Ovary (tissue), 3 donors: ENCODE results near the gene U2AF1.
"Not testable (repeated sequence)": the region's sequence is repeated elsewhere in the genome, so short reads cannot be mapped to it uniquely, and the experiment has no call there.

Experiments
- POLR2A ChIP-seq: fragments of 450-650 bp; IDR thresholded peaks from one replicate; pipeline ENCODE4 v1.6.1; 2017; ENCODE audit warnings: antibody characterized with exemption, mild to moderate bottlenecking, moderate library complexity
- TF ChIP-seq, protein P1 (sequence below), 3 donors: fragments of 450-650 bp in 2 of 3; fragments of 200-600 bp in 1 of 3; IDR thresholded peaks; one replicate each; pipeline versions ENCODE4 v1.5.1 to v1.8.0; 2016 to 2022; ENCODE audit warnings: antibody characterized with exemption in 3 of 3, mild to moderate bottlenecking in 1 of 3
- donor health status: DM: no; HTN: no; CAD: no.

DNA sequence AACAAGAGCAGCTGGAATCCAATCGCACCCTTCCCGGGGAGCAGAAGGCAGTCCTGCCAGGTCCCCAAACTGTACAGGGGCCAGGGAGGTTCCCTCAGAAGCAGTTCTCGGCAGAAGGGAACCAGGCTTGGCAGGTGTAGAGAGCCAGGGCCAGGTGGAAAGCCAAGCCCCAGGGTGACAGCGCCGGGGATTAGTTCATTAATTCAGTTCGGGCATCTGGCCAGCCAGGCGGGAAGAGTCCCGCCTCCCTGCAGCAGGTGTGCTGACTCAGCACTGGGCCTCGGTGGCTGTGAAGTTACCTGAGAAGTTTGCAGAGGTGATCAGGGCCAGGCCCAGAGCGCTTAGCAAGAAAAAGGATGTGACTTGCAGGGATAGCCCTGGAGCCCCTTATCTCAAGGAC lies 37.7 kb downstream of the U2AF1 start:
- not testable (repeated sequence) for TF ChIP-seq POLR2A
- TF ChIP-seq, protein P1, sequence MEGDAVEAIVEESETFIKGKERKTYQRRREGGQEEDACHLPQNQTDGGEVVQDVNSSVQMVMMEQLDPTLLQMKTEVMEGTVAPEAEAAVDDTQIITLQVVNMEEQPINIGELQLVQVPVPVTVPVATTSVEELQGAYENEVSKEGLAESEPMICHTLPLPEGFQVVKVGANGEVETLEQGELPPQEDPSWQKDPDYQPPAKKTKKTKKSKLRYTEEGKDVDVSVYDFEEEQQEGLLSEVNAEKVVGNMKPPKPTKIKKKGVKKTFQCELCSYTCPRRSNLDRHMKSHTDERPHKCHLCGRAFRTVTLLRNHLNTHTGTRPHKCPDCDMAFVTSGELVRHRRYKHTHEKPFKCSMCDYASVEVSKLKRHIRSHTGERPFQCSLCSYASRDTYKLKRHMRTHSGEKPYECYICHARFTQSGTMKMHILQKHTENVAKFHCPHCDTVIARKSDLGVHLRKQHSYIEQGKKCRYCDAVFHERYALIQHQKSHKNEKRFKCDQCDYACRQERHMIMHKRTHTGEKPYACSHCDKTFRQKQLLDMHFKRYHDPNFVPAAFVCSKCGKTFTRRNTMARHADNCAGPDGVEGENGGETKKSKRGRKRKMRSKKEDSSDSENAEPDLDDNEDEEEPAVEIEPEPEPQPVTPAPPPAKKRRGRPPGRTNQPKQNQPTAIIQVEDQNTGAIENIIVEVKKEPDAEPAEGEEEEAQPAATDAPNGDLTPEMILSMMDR (IDR thresholded peaks at IDR 0.05) = not testable (repeated sequence)
